CD14-positive monocyte (primary cell): ENCODE data around the gene CD79B. TPM values are rescaled to one million over a fixed set of nuclear protein-coding genes. Genes with fewer than 3 reads are reported as not detected.
"Not testable (repeated sequence)": the region's sequence is repeated elsewhere in the genome, so short reads cannot be mapped to it uniquely, and the experiment has no call there.

ENCODE experiments used
- DNase-seq, 3 donors: peaks; one replicate each; pipeline ENCODE4 v3.0.0-alpha.2; 2011 to 2022
- H2AFZ ChIP-seq: 2 replicates; pipeline ENCODE4 v1.6.0; 2012; ENCODE audit warnings: mild to moderate bottlenecking, low read depth, low read length, inconsistent platforms; ENCODE audit not compliant: insufficient read depth, poor library complexity, severe bottlenecking
- H3K27ac ChIP-seq, 2 donors: 1 replicate in 1 of 2; 2 replicates in 1 of 2; pipeline ENCODE4 v1.5.1; 2012 to 2013; ENCODE audit warnings: low read length in 2 of 2, control low read depth in 1 of 2, inconsistent platforms in 1 of 2, low read depth in 1 of 2, mild to moderate bottlenecking in 1 of 2
- H3K27me3 ChIP-seq, 2 donors: one replicate each; pipeline versions ENCODE4 v1.6.0 to v1.6.1; 2011 to 2013; ENCODE audit warnings: low read length in 2 of 2; ENCODE audit not compliant: control insufficient read depth in 2 of 2, insufficient read depth in 2 of 2
- H3K36me3 ChIP-seq, 2 donors: replicated peaks in 1 of 2; 1 replicate in 1 of 2; 2 replicates in 1 of 2; pipeline versions ENCODE4 v1.5.1 to v1.6.1; 2012 to 2013; ENCODE audit warnings: low read length in 2 of 2, control low read depth in 1 of 2, inconsistent platforms in 1 of 2, mild to moderate bottlenecking in 1 of 2; ENCODE audit not compliant: insufficient read depth in 2 of 2, control insufficient read depth in 1 of 2
- H3K4me1 ChIP-seq, 2 donors: 1 replicate in 1 of 2; 2 replicates in 1 of 2; pipeline versions ENCODE4 v1.5.1 to v1.6.1; 2012 to 2013; ENCODE audit warnings: low read length in 2 of 2, control low read depth in 1 of 2, inconsistent platforms in 1 of 2, mild to moderate bottlenecking in 1 of 2, moderate library complexity in 1 of 2; ENCODE audit not compliant: insufficient read depth in 2 of 2, control insufficient read depth in 1 of 2
- H3K4me2 ChIP-seq: replicated peaks from 2 replicates; pipeline ENCODE3; 2012; ENCODE audit warnings: low read length, moderate library complexity, mild to moderate bottlenecking; ENCODE audit not compliant: poor library complexity, severe bottlenecking; ENCODE audit errors: extremely low read depth
- H3K4me3 ChIP-seq, 3 experiments: fragments of 200-600 bp in 1 of 3; sonication (generic) in 1 of 3; replicated peaks in 1 of 3; 1 replicate in 2 of 3; 2 replicates in 1 of 3; pipeline ENCODE4 v1.5.1; 2011 to 2013; ENCODE audit warnings: low read length in 3 of 3, mild to moderate bottlenecking in 3 of 3, control low read depth in 2 of 3, low read depth in 2 of 3, inconsistent platforms in 1 of 3, moderate library complexity in 1 of 3
- H3K79me2 ChIP-seq: 2 replicates; pipeline ENCODE4 v1.6.0; 2012; ENCODE audit warnings: mild to moderate bottlenecking, control low read depth, inconsistent platforms, low read length, moderate library complexity; ENCODE audit not compliant: insufficient read depth
- H3K9ac ChIP-seq: 2 replicates; pipeline ENCODE4 v1.6.0; 2017; ENCODE audit warnings: low read length, mild to moderate bottlenecking; ENCODE audit not compliant: insufficient read depth, poor library complexity, severe bottlenecking
- H3K9me3 ChIP-seq, 2 donors: replicated peaks in 1 of 2; 1 replicate in 1 of 2; 2 replicates in 1 of 2; pipeline versions ENCODE4 v1.5.1 to v1.6.1; 2012 to 2013; ENCODE audit warnings: low read length in 2 of 2, control low read depth in 1 of 2; ENCODE audit not compliant: control insufficient read depth in 1 of 2, insufficient read depth in 1 of 2
- H4K20me1 ChIP-seq: 2 replicates; pipeline ENCODE4 v1.6.0; 2012; ENCODE audit warnings: mild to moderate bottlenecking, low read length, control low read depth, moderate library complexity; ENCODE audit not compliant: insufficient read depth
- H3K27ac Mint-ChIP-seq, 7 donors: one replicate each; pipeline ENCODE4 v1.8.0; 2020; ENCODE audit warnings: mild to moderate bottlenecking in 7 of 7, mixed read lengths in 7 of 7, moderate library complexity in 6 of 7, inconsistent platforms in 2 of 7
- H3K27me3 Mint-ChIP-seq, 3 donors: one replicate each; pipeline ENCODE4 v1.8.0; 2021 to 2022; ENCODE audit warnings: low read depth in 3 of 3, mild to moderate bottlenecking in 3 of 3, mixed read lengths in 3 of 3, moderate library complexity in 3 of 3, inconsistent platforms in 1 of 3
- H3K36me3 Mint-ChIP-seq, 2 donors: one replicate each; pipeline ENCODE4 v1.8.0; 2020; ENCODE audit warnings: mixed read lengths in 2 of 2, inconsistent platforms in 1 of 2, mild to moderate bottlenecking in 1 of 2
- H3K4me1 Mint-ChIP-seq: one replicate; pipeline ENCODE4 v1.8.0; 2020; ENCODE audit warnings: mild to moderate bottlenecking, mixed read lengths
- H3K4me3 Mint-ChIP-seq, 2 donors: one replicate each; pipeline ENCODE4 v1.8.0; 2020; ENCODE audit warnings: mild to moderate bottlenecking in 2 of 2, mixed read lengths in 2 of 2, moderate library complexity in 1 of 2
- H3K9me3 Mint-ChIP-seq, 7 donors: one replicate each; pipeline ENCODE4 v1.8.0; 2020 to 2022; ENCODE audit warnings: mixed read lengths in 7 of 7, mild to moderate bottlenecking in 6 of 7, moderate library complexity in 6 of 7, inconsistent platforms in 2 of 7
- CTCF ChIP-seq: fragments of 200-600 bp; IDR thresholded peaks from one replicate; pipeline ENCODE4 v1.8.0; 2022; ENCODE audit warnings: antibody characterized with exemption, mild to moderate bottlenecking
- WGBS: methylation state at CpG from one replicate; pipeline ENCODE4 v1.1.5; 2013; ENCODE audit warnings: missing lambda C conversion rate; ENCODE audit not compliant: insufficient coverage; 5-methylcytosine and 5-hydroxymethylcytosine counted together
- intact Hi-C, 2 donors: fragments of 100-400 bp; cut with micrococcal nuclease; formaldehyde crosslinking; loops; one replicate each; pipeline versions ENCODE4 v1.15.0 to v1.15.1; 2023
- polyA plus RNA-seq, 3 donors: library from polyadenylated mRNA; depleted of rRNA in 1 of 3; unstranded in 2 of 3; stranded (reverse) in 1 of 3; fragments of 300-500 nt in 2 of 3; fragments of >200 nt in 1 of 3; fragmentation: Illumina TruSeq in 2 of 3; gene quantifications; 1 replicate in 2 of 3; 2 replicates in 1 of 3; pipeline ENCODE4 v1.2.3, GENCODE V29; 2012 to 2021

CD79B gene
- polyA plus RNA-seq, 3 donors = 19.6 to 21.8 (median 20.9) TPM

- H3K36me3 Mint-ChIP-seq, H2AFZ ChIP-seq, H3K9ac ChIP-seq, H3K9me3 Mint-ChIP-seq, H3K79me2 ChIP-seq, H4K20me1 ChIP-seq, H3K9me3 ChIP-seq, H3K4me3 Mint-ChIP-seq, H3K4me1 Mint-ChIP-seq, H3K4me1 ChIP-seq, H3K4me3 ChIP-seq, H3K27ac ChIP-seq, H3K4me2 ChIP-seq, H3K27me3 Mint-ChIP-seq, H3K27me3 ChIP-seq, H3K36me3 ChIP-seq: not testable (repeated sequence)
- peak; percentile 61 for TF ChIP-seq CTCF
- DNase-seq = peak; percentile 6 to 31 (median 13)
- WGBS = 50% methylated on average over 2 of the region's 5 CpGs
- peak overlapping the region in 1 of 7 donors; percentile 35 for H3K27ac Mint-ChIP-seq
- intact Hi-C loops = loop anchor here in 1 of 2 donors (5.0 kb wide), 1 partner anchor 44 kb away; no protein-coding TSS in a partner anchor
Observed at GRCh38 chr17:63903787-63904201, 28.3 kb downstream of the CD79B start.

- H3K4me3 ChIP-seq, DNase-seq, H3K79me2 ChIP-seq, H3K9me3 ChIP-seq, H3K27ac ChIP-seq, H3K4me3 Mint-ChIP-seq, H3K27me3 Mint-ChIP-seq, H3K36me3 ChIP-seq, H3K36me3 Mint-ChIP-seq, H3K4me1 Mint-ChIP-seq, H3K27me3 ChIP-seq, H3K27ac Mint-ChIP-seq, H3K4me1 ChIP-seq, H4K20me1 ChIP-seq, H2AFZ ChIP-seq, H3K9ac ChIP-seq, H3K9me3 Mint-ChIP-seq, H3K4me2 ChIP-seq: not testable (repeated sequence)
- WGBS = 90% methylated on average over 2 of the region's 2 CpGs
- intact Hi-C loops = loop anchor here in 1 of 2 donors (5.0 kb wide), 1 partner anchor 45 kb away; no protein-coding TSS in a partner anchor
Observed at GRCh38 chr17:63901971-63902370, 30.2 kb downstream of the CD79B start.

- H2AFZ ChIP-seq, H3K27me3 ChIP-seq, H3K4me1 ChIP-seq, H3K36me3 ChIP-seq, intact Hi-C loops, H3K36me3 Mint-ChIP-seq, DNase-seq, H3K27ac ChIP-seq, H3K9me3 ChIP-seq, H4K20me1 ChIP-seq, H3K9ac ChIP-seq, H3K4me3 Mint-ChIP-seq, H3K27ac Mint-ChIP-seq, H3K4me2 ChIP-seq, H3K4me1 Mint-ChIP-seq, H3K79me2 ChIP-seq, H3K27me3 Mint-ChIP-seq, H3K4me3 ChIP-seq, H3K9me3 Mint-ChIP-seq: not testable (repeated sequence)
- WGBS = 100% methylated on average over 1 of the region's 6 CpGs
Observed at GRCh38 chr17:63898899-63899798, 33.0 kb downstream of the CD79B start.
